Measurements from ENCODE around the gene PTPRK. TPM values are rescaled to one million over a fixed set of nuclear protein-coding genes. Genes with fewer than 3 reads are reported as not detected.

The PTPRK gene
- total and polyA plus RNA-seq, 12 donors = 7.5 to 47.7 (median 35.7) TPM

- 78 to 86% methylated on average over 6 of the region's 6 CpGs for whole genome bisulfite sequencing, 2 donors
- TF ChIP-seq CTCF (IDR thresholded peaks at IDR 0.05) = no peak
- intact Hi-C loops (cut with DNase I) = no loop called here
Measured at GRCh38 chr6:127956260-127956888, 564.0 kb downstream of the PTPRK start.

GRCh38 chr6:127954082-127954481, 566.3 kb downstream of the PTPRK start:
- DNase-seq (no peak), ATAC-seq (no peak)
- Histone ChIP-seq H3K9me3 (no peaks in the 10 kb centered on the region), H3K4me1 (peaks cover 0 to 5% (median 0%) of the 10 kb centered on the region in 9 donors), H3K4me3 (no peak overlapping the region), H3K36me3 (no peaks in the 10 kb centered on the region), H3K27me3 (no peaks in the 10 kb centered on the region), H3K27ac (no peak overlapping the region)
- WGBS, 2 donors = 96% methylated on average over 4 of the region's 4 CpGs
- intact Hi-C loops (cut with DNase I) = no loop called here
- TF ChIP-seq CTCF (IDR thresholded peaks at IDR 0.05) = no peak

More at GRCh38 chr6:127956260-127956888, 564.0 kb downstream of the PTPRK start:
- peak in 1 of 8 donors; percentile 35 for ATAC-seq
- H3K4me1 ChIP-seq = peaks cover 0 to 5% (median 0%) of the 10 kb centered on the region in 9 donors
- no peaks in the 10 kb centered on the region for H3K9me3 ChIP-seq
- no peaks in the 10 kb centered on the region for H3K36me3 ChIP-seq
- no peak overlapping the region for H3K27ac ChIP-seq
- no peak for DNase-seq
- no peak overlapping the region for H3K4me3 ChIP-seq
- H3K27me3 ChIP-seq = no peaks in the 10 kb centered on the region

- H3K4me1 ChIP-seq = peaks cover 0 to 5% (median 0%) of the 10 kb centered on the region in 9 donors
- WGBS, 2 donors = 82% methylated on average over 4 of the region's 4 CpGs
- intact Hi-C loops (cut with DNase I) = no loop called here
- DNase-seq (no peak), ATAC-seq (no peak)
- no peak overlapping the region for H3K27ac ChIP-seq
- H3K4me3 ChIP-seq = no peak overlapping the region
- H3K36me3 ChIP-seq = no peaks in the 10 kb centered on the region
- no peaks in the 10 kb centered on the region for H3K27me3 ChIP-seq
- no peak for TF ChIP-seq CTCF (IDR thresholded peaks at IDR 0.05)
- no peaks in the 10 kb centered on the region for H3K9me3 ChIP-seq
Measured at GRCh38 chr6:127952831-127953230, 567.6 kb downstream of the PTPRK start.

- Histone ChIP-seq H3K4me3 (no peak overlapping the region), H3K27ac (peak overlapping the region in 1 of 10 donors; percentile 72), H3K4me1 (peaks cover 0 to 5% (median 0%) of the 10 kb centered on the region in 9 donors), H3K36me3 (no peaks in the 10 kb centered on the region), H3K27me3 (no peaks in the 10 kb centered on the region), H3K9me3 (peaks cover 0 to 3% (median 0%) of the 10 kb centered on the region in 11 donors)
- TF ChIP-seq CTCF (IDR thresholded peaks at IDR 0.05) = no peak
- intact Hi-C loops (cut with DNase I) = no loop called here
- ATAC-seq = no peak
- WGBS, 2 donors = 94 to 98% methylated on average over 5 of the region's 5 CpGs
- no peak for DNase-seq
Measured at GRCh38 chr6:127952176-127952575, 568.2 kb downstream of the PTPRK start.
